Urinary bladder (tissue), 4 donors: ENCODE results near the gene HDLBP. TPM values are rescaled to one million over a fixed set of nuclear protein-coding genes. Genes with fewer than 3 reads are reported as not detected.

Experiments used
- DNase-seq: peaks from one replicate; pipeline ENCODE4 v3.0.0-alpha.2; 2015; ENCODE audit errors: extremely low spot score
- H3K27ac ChIP-seq: one replicate; pipeline ENCODE4 v1.5.1; 2013; ENCODE audit warnings: low read depth, mild to moderate bottlenecking, moderate library complexity
- H3K36me3 ChIP-seq: one replicate; pipeline ENCODE4 v1.6.1; 2013; ENCODE audit warnings: mild to moderate bottlenecking, moderate library complexity; ENCODE audit not compliant: insufficient read depth
- H3K4me1 ChIP-seq: one replicate; pipeline ENCODE4 v1.6.1; 2013; ENCODE audit warnings: mild to moderate bottlenecking, moderate library complexity; ENCODE audit not compliant: insufficient read depth
- H3K4me3 ChIP-seq: one replicate; pipeline ENCODE4 v1.5.1; 2013; ENCODE audit warnings: low read depth, low read length
- WGBS: extraction: QIAGEN DNeasy Blood & Tissue Kit; methylation state at CpG from one replicate; pipeline ENCODE4 v1.1.7; 2013; 5-methylcytosine and 5-hydroxymethylcytosine counted together
- polyA plus RNA-seq: library from polyadenylated mRNA; stranded (reverse); fragments of 200-250 nt; gene quantifications from one replicate; pipeline ENCODE4 v1.2.3, GENCODE V29; 2013
- total RNA-seq: library from RNA; depleted of rRNA; stranded (reverse); fragments of >200 nt; gene quantifications from one replicate; pipeline ENCODE4 v1.2.3, GENCODE V29; 2014
- donor health status: healthy with polysubstance abuse.
- donor health status: healthy.

Gene HDLBP
- total and polyA plus RNA-seq, 2 donors: 199 to 588 TPM

- H3K4me3 ChIP-seq: no peak overlapping the region
- H3K27ac ChIP-seq: no peak overlapping the region
- DNase-seq: no peak
- H3K4me1 ChIP-seq: no peaks in the 10 kb centered on the region
- WGBS: 63% methylated on average over 19 of the region's 19 CpGs
- peaks cover 9% of the 10 kb centered on the region for H3K36me3 ChIP-seq
Measured at GRCh38 chr2:241226723-241227572, 88.5 kb downstream of the HDLBP start.

GRCh38 chr2:241225983-241226382 lies 89.5 kb downstream of the HDLBP start:
- peaks cover 9% of the 10 kb centered on the region for H3K36me3 ChIP-seq
- 92% methylated on average over 16 of the region's 16 CpGs for WGBS
- no peak for DNase-seq

GRCh38 chr2:241225545-241225944 lies 89.9 kb downstream of the HDLBP start:
- WGBS: 86% methylated on average over 16 of the region's 16 CpGs
- DNase-seq: no peak
- H3K27ac ChIP-seq: no peak overlapping the region
- no peaks in the 10 kb centered on the region for H3K4me1 ChIP-seq
- H3K4me3 ChIP-seq: no peak overlapping the region
- H3K36me3 ChIP-seq: peaks cover 7% of the 10 kb centered on the region

More at GRCh38 chr2:241225983-241226382, 89.5 kb downstream of the HDLBP start:
- Histone ChIP-seq H3K4me3 (no peak overlapping the region), H3K4me1 (no peaks in the 10 kb centered on the region), H3K27ac (no peak overlapping the region)

GRCh38 chr2:241224851-241225438 lies 90.5 kb downstream of the HDLBP start:
- Histone ChIP-seq H3K4me3 (no peak overlapping the region), H3K36me3 (peaks cover 3% of the 10 kb centered on the region), H3K4me1 (no peaks in the 10 kb centered on the region), H3K27ac (no peak overlapping the region)
- 74% methylated on average over 8 of the region's 8 CpGs for WGBS
- DNase-seq: no peak

GRCh38 chr2:241224018-241224850 lies 91.2 kb downstream of the HDLBP start:
- no peaks in the 10 kb centered on the region for H3K4me1 ChIP-seq
- no peak overlapping the region for H3K4me3 ChIP-seq
- 45% methylated on average over 26 of the region's 26 CpGs for WGBS
- no peak for DNase-seq
- H3K36me3 ChIP-seq: no peaks in the 10 kb centered on the region
- no peak overlapping the region for H3K27ac ChIP-seq

GRCh38 chr2:241223211-241224017 lies 92.1 kb downstream of the HDLBP start:
- no peak for DNase-seq
- no peak overlapping the region for H3K4me3 ChIP-seq
- 66% methylated on average over 23 of the region's 23 CpGs for WGBS
- no peaks in the 10 kb centered on the region for H3K4me1 ChIP-seq
- no peaks in the 10 kb centered on the region for H3K36me3 ChIP-seq
- H3K27ac ChIP-seq: no peak overlapping the region

GRCh38 chr2:241219856-241220356 lies 95.6 kb downstream of the HDLBP start:
- 88% methylated on average over 6 of the region's 6 CpGs for WGBS
- DNase-seq: no peak
- H3K4me3 ChIP-seq: no peak overlapping the region
- no peaks in the 10 kb centered on the region for H3K4me1 ChIP-seq
- no peaks in the 10 kb centered on the region for H3K36me3 ChIP-seq
- H3K27ac ChIP-seq: no peak overlapping the region

- no peaks in the 10 kb centered on the region for H3K36me3 ChIP-seq
- H3K4me1 ChIP-seq: no peaks in the 10 kb centered on the region
- no peak overlapping the region for H3K27ac ChIP-seq
- WGBS: 52% methylated on average over 4 of the region's 4 CpGs
- no peak for DNase-seq
- no peak overlapping the region for H3K4me3 ChIP-seq
Measured at GRCh38 chr2:241219030-241219382, 96.5 kb downstream of the HDLBP start.

GRCh38 chr2:241218131-241219029 lies 97.1 kb downstream of the HDLBP start:
- no peak overlapping the region for H3K27ac ChIP-seq
- no peaks in the 10 kb centered on the region for H3K4me1 ChIP-seq
- peak overlapping the region; percentile 59 for H3K4me3 ChIP-seq
- H3K36me3 ChIP-seq: no peaks in the 10 kb centered on the region
- no peak for DNase-seq
- under 1% methylated on average over 72 of the region's 83 CpGs for WGBS

- Histone ChIP-seq H3K4me1 (no peaks in the 10 kb centered on the region), H3K27ac (peak overlapping the region; percentile 73), H3K36me3 (no peaks in the 10 kb centered on the region), H3K4me3 (peak overlapping the region; percentile 17)
- WGBS: 2% methylated on average over 62 of the region's 77 CpGs
- DNase-seq: no peak
Measured at GRCh38 chr2:241217320-241218031, 98.0 kb downstream of the HDLBP start.

GRCh38 chr2:241216211-241216761 lies 99.2 kb downstream of the HDLBP start:
- no peaks in the 10 kb centered on the region for H3K36me3 ChIP-seq
- whole genome bisulfite sequencing: 43% methylated on average over 14 of the region's 14 CpGs
- no peaks in the 10 kb centered on the region for H3K4me1 ChIP-seq
- no peak overlapping the region for H3K27ac ChIP-seq
- no peak for DNase-seq
- no peak overlapping the region for H3K4me3 ChIP-seq
